Smooth muscle cell of the brain vasculature (primary cell): ENCODE data around the gene DCLK1.
A peak's percentile ranks its signal among the peaks of the same experiment; 100 is the strongest.
"Not testable (repeated sequence)": the region's sequence is repeated elsewhere in the genome, so short reads cannot be mapped to it uniquely, and the experiment has no call there.

ENCODE experiments used
- DNase-seq: peaks from one replicate; pipeline ENCODE4 v3.0.0-alpha.2; 2012; ENCODE audit warnings: low read depth, low spot score

Gene DCLK1

GRCh38 chr13:36131931-36132297, 732 bp upstream of the DCLK1 start:
- peak; percentile 51 for DNase-seq

GRCh38 chr13:36130552-36131221, 495 bp downstream of the DCLK1 start:
- DNase-seq: no peak

GRCh38 chr13:36130193-36130551, 1.0 kb downstream of the DCLK1 start:
- DNase-seq: no peak

- no peak for DNase-seq
Measured at GRCh38 chr13:36129539-36129938, 1.6 kb downstream of the DCLK1 start.

- DNase-seq: no peak
Measured at GRCh38 chr13:36126491-36126890, 4.7 kb downstream of the DCLK1 start.

GRCh38 chr13:36125841-36126240, 5.3 kb downstream of the DCLK1 start:
- DNase-seq: no peak

GRCh38 chr13:36124236-36124822, 6.9 kb downstream of the DCLK1 start:
- peak; percentile 17 for DNase-seq

- no peak for DNase-seq
Measured at GRCh38 chr13:36115306-36115705, 15.9 kb downstream of the DCLK1 start.

GRCh38 chr13:36114233-36114632, 16.9 kb downstream of the DCLK1 start:
- DNase-seq: no peak

- DNase-seq: no peak
Measured at GRCh38 chr13:36108954-36109353, 22.2 kb downstream of the DCLK1 start.

- no peak for DNase-seq
Measured at GRCh38 chr13:36108342-36108741, 22.8 kb downstream of the DCLK1 start.

GRCh38 chr13:36107521-36107920, 23.7 kb downstream of the DCLK1 start:
- no peak for DNase-seq

- no peak for DNase-seq
Measured at GRCh38 chr13:36105726-36106125, 25.5 kb downstream of the DCLK1 start.

- DNase-seq: no peak
Measured at GRCh38 chr13:36102721-36103120, 28.5 kb downstream of the DCLK1 start.

- not testable (repeated sequence) for DNase-seq
Measured at GRCh38 chr13:36101907-36102306, 29.3 kb downstream of the DCLK1 start.

GRCh38 chr13:36101157-36101556, 30.0 kb downstream of the DCLK1 start:
- DNase-seq: no peak

GRCh38 chr13:36098080-36098479, 33.1 kb downstream of the DCLK1 start:
- DNase-seq: no peak

- no peak for DNase-seq
Measured at GRCh38 chr13:36096461-36097416, 34.4 kb downstream of the DCLK1 start.

GRCh38 chr13:36094478-36094877, 36.7 kb downstream of the DCLK1 start:
- DNase-seq: no peak

- DNase-seq: peak; percentile 9
Measured at GRCh38 chr13:36090592-36090991, 40.6 kb downstream of the DCLK1 start.

GRCh38 chr13:36089130-36089647, 42.0 kb downstream of the DCLK1 start:
- DNase-seq: no peak

GRCh38 chr13:36088463-36088862, 42.7 kb downstream of the DCLK1 start:
- DNase-seq: no peak
